ENCODE results near the gene ADAMTS20.
"Not testable (repeated sequence)": the region's sequence is repeated elsewhere in the genome, so short reads cannot be mapped to it uniquely, and the experiment has no call there.

The ADAMTS20 gene

DNA sequence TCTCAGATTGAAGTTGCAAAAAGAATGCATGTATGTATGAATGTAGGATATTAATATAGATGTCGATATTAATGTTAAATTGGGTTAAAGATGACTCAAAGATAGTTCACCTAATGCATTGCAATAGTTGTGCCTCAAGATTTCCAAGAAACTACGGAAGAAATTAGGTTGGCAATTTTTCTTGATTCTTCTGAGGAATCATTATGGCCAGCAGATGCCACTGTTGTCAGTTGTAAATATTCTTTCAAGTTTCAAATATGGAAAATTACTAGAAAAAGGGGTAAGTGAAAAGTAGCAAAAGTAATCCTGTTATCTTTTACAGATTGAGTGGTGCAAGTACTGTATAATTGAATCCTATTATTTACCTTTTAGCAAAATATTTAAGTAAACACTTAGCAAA is 202.1 kb downstream of the ADAMTS20 start:
- FAIRE-seq = peak; percentile 21
- TF ChIP-seq, protein P1, sequence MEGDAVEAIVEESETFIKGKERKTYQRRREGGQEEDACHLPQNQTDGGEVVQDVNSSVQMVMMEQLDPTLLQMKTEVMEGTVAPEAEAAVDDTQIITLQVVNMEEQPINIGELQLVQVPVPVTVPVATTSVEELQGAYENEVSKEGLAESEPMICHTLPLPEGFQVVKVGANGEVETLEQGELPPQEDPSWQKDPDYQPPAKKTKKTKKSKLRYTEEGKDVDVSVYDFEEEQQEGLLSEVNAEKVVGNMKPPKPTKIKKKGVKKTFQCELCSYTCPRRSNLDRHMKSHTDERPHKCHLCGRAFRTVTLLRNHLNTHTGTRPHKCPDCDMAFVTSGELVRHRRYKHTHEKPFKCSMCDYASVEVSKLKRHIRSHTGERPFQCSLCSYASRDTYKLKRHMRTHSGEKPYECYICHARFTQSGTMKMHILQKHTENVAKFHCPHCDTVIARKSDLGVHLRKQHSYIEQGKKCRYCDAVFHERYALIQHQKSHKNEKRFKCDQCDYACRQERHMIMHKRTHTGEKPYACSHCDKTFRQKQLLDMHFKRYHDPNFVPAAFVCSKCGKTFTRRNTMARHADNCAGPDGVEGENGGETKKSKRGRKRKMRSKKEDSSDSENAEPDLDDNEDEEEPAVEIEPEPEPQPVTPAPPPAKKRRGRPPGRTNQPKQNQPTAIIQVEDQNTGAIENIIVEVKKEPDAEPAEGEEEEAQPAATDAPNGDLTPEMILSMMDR (IDR thresholded peaks at IDR 0.05; ENCODE audit: insufficient read depth, missing control alignments) = peak; percentile 24
- DNase-seq (ENCODE audit: insufficient read length, low spot score) = no peak

DNA sequence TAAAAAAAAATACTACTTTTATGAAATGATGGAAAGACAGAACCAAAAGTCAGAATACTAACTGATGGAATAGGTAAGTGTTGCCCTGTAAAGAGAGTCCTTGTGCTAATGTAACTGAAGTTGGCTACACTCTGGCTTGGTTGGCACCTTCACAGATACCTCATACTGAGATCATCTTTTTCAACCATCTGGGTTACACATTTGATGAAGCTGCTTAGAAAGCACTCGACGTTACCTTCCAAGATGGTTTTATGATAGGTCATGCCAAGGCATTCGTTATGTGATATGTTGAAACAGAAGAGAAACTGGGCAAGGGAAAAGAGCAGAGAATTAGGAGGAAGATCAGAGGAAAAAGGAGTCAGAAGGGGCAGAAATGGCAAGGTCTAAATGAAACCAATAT is 203.8 kb downstream of the ADAMTS20 start:
- DNase-seq (ENCODE audit: insufficient read length, low spot score) = no peak
- FAIRE-seq = no peak
- TF ChIP-seq, protein P1 (IDR thresholded peaks at IDR 0.05; ENCODE audit: insufficient read depth, missing control alignments) = no peak

DNA sequence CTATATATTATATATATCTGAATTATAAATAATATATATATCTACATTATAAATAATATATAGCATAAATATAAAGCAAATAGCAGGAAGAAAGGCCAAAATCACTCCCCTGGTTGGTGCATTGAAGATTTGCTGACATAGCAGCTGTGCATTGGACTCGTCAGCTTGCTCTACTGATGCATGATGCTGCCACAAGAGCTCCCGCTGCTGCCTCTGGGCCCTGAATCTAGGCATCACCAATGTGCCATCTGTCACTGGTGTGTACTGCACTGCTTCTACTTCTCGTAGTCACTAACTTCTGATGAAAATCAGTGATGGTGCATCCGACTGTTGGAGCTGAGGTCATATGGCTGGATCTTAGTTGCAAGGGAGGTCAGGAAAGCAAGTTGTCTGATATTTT is 205.0 kb downstream of the ADAMTS20 start:
- DNase-seq (ENCODE audit: insufficient read length, low spot score) = no peak
- FAIRE-seq = no peak
- TF ChIP-seq, protein P1 (IDR thresholded peaks at IDR 0.05; ENCODE audit: insufficient read depth, missing control alignments) = no peak

DNA sequence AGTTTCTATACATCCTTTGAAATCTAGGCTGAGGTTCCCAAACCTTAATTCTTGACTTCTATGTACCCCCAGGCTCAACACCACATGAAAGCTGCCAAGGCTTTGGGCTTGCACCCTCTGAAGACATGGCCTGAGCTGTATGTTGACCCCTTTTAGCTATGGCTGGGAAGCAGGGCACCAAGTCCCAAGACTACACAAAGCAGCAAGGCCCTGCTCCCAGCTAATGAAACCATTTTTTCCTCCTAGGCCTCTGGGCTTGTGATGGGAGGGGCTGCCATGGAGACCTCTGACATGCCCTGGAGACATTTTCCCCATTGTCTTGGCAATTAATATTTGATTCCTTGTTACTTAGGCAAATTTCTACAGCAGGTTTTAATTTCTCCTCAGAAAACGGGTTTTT is 207.0 kb downstream of the ADAMTS20 start:
- DNase-seq (ENCODE audit: insufficient read length, low spot score) (no peak), FAIRE-seq (no peak)
- TF ChIP-seq, protein P1 (IDR thresholded peaks at IDR 0.05; ENCODE audit: insufficient read depth, missing control alignments) = no peak

DNA sequence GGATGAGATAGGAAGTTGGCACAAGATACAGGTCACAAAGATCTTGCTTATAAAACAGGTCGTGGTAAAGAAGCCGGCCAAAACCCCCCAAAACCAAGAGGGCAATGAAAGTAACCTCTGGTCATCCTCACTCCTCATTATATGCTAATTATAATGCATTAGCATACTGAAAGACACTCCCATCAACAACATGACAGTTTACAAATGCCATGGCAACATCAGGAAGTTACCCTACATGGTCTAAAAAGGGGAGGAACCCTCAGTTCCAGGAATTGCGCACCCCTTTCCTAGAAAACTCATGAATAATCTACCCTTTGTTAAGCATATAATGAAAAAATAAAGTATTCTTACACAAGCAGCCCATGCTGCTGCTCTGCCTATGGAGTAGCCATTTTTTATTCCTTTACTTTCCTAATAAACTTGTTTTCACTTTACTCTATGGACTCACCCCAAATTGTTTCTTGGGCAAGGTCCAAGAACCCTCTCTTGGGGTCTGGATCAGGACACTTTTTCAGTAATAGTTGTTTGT is 210.2 kb downstream of the ADAMTS20 start:
- DNase-seq (ENCODE audit: insufficient read length, low spot score); FAIRE-seq: not testable (repeated sequence)

DNA sequence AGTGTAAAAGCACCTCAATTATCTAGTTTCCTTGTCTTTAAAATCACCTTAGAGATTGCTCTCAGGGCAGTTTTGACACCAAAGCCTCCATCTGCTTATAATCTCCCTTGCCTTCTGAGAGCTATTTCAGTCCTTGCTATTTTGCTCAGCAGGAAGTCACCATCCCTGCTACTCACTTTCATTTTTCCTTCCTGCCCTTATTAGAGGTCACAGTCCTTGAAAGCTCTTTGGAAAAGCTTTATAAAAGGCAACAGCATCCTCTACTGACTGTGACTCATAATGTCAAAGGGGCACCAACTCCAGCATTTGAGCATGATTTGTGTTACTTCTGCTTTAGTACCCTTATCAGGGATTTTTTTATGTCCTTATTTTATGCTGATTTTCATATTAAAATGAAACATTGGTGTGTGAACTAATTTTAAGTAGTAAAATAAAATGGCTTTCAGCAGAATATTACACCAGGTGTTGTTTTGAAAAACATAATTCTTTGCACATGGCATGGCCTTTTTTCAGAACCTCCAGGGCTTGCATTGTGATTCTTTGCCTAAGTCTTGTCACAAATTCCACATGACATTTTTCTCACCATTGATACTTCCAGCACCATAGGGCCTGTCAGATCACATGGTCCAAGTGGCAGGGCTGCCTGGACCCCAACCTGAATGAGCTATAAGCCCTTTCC is 213.0 kb downstream of the ADAMTS20 start:
- DNase-seq (ENCODE audit: insufficient read length, low spot score) (no peak), FAIRE-seq (no peak)
- TF ChIP-seq, protein P1 (IDR thresholded peaks at IDR 0.05; ENCODE audit: insufficient read depth, missing control alignments) = peak; percentile 56

DNA sequence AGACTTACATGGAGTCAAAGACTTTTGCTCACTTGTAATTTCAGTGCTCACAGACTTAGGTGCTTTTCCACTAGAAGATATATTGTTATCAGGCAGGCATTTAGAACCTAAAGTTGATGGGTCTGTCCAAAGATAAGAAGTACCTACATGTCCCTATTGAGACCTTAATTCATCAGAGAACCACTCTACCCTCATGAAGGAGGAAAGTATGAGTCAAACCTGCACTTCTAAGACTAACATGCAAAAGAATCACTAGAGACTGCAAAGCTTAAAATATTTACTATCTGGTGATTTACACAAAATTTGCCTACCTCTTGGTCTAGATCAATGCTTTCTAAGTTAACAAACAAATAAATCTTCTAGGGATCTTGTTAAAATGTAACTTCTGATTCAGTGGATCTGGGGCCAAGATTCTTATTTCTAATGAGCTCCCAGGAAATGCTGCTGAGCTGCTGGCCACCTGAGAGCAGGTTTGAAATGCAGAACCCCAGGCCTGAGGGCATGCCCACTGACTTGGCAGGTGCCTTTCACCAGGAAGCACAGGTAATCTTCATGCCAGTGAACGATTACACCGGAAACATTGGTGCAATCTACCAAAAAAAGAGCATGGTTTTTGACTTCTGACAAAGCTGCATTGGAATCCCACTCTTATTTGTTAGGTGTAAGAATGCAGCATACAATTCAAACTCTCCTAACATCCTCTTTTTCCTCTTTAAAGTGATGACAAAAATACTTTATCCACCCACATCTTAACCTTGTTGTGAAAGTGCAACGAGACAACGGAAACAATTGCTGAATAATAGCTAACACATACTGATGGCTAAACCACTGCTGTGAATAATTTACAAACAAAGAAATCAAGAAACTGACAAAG is 214.2 kb downstream of the ADAMTS20 start:
- DNase-seq (ENCODE audit: insufficient read length, low spot score) = no peak
- FAIRE-seq = no peak
- TF ChIP-seq, protein P1 (IDR thresholded peaks at IDR 0.05; ENCODE audit: insufficient read depth, missing control alignments) = no peak

All from D721Med (cell line).